Mesendoderm (in vitro differentiated cells): ENCODE results near the gene LY9. TPM values are rescaled to one million over a fixed set of nuclear protein-coding genes. Genes with fewer than 3 reads are reported as not detected.

ENCODE experiments used
- DNase-seq: peaks from one replicate; pipeline ENCODE4 v3.0.0; 2013
- H2AK5ac ChIP-seq: 2 replicates; pipeline ENCODE4 v1.6.1; 2013; ENCODE audit warnings: low read length, inconsistent platforms
- H2BK120ac ChIP-seq: 2 replicates; pipeline ENCODE4 v1.6.1; 2013; ENCODE audit warnings: low read depth, mild to moderate bottlenecking, low read length, moderate library complexity, mixed read lengths
- H2BK15ac ChIP-seq: replicated peaks from 2 replicates; pipeline ENCODE4 v1.6.1; 2013; ENCODE audit warnings: low read depth, mild to moderate bottlenecking, moderate library complexity
- H2BK5ac ChIP-seq: 2 replicates; pipeline ENCODE4 v1.6.1; 2013; ENCODE audit warnings: low read length, inconsistent platforms
- H3K18ac ChIP-seq: 2 replicates; pipeline ENCODE4 v1.6.1; 2013; ENCODE audit warnings: mild to moderate bottlenecking, low read length, mixed read lengths
- H3K23ac ChIP-seq: one replicate; pipeline ENCODE4 v1.6.1; 2013; ENCODE audit warnings: low read length
- H3K27ac ChIP-seq: 2 replicates; pipeline ENCODE4 v1.5.1; 2013; ENCODE audit warnings: low read depth, mild to moderate bottlenecking, inconsistent platforms, low read length, moderate library complexity
- H3K27me3 ChIP-seq: 2 replicates; pipeline ENCODE4 v1.6.1; 2013; ENCODE audit warnings: low read length, control low read depth, mild to moderate bottlenecking, inconsistent platforms; ENCODE audit not compliant: insufficient read depth, poor library complexity
- H3K36me3 ChIP-seq: 2 replicates; pipeline ENCODE4 v1.6.1; 2013; ENCODE audit warnings: low read length, inconsistent platforms; ENCODE audit not compliant: control insufficient read depth, insufficient read depth
- H3K4ac ChIP-seq: one replicate; pipeline ENCODE4 v1.6.1; 2013; ENCODE audit warnings: low read depth, mild to moderate bottlenecking, low read length, moderate library complexity
- H3K4me1 ChIP-seq: 2 replicates; pipeline ENCODE4 v1.6.1; 2013; ENCODE audit warnings: low read depth, low read length, inconsistent platforms; ENCODE audit not compliant: control insufficient read depth
- H3K4me2 ChIP-seq: 2 replicates; pipeline ENCODE4 v1.6.1; 2013; ENCODE audit warnings: low read length
- H3K4me3 ChIP-seq: 2 replicates; pipeline ENCODE4 v1.5.1; 2013; ENCODE audit warnings: mild to moderate bottlenecking, low read length
- H3K56ac ChIP-seq: one replicate; pipeline ENCODE4 v1.6.1; 2013; ENCODE audit warnings: low read length
- H3K79me1 ChIP-seq: 2 replicates; pipeline ENCODE4 v1.6.1; 2013; ENCODE audit warnings: low read length, inconsistent platforms
- H3K79me2 ChIP-seq: 2 replicates; pipeline ENCODE4 v1.6.1; 2013; ENCODE audit warnings: mild to moderate bottlenecking, low read length; ENCODE audit not compliant: control insufficient read depth, insufficient read depth
- H3K9ac ChIP-seq: 2 replicates; pipeline ENCODE4 v1.6.1; 2013; ENCODE audit warnings: low read length, inconsistent platforms
- H4K5ac ChIP-seq: one replicate; pipeline ENCODE4 v1.6.1; 2013; ENCODE audit warnings: low read length
- H4K8ac ChIP-seq: one replicate; pipeline ENCODE4 v1.6.1; 2013; ENCODE audit warnings: low read depth, mild to moderate bottlenecking, control low read depth, low read length, moderate library complexity
- WGBS: extraction: QIAGEN DNeasy Blood & Tissue Kit; methylation state at CpG from one replicate; pipeline ENCODE4 v1.1.7; 2013; ENCODE audit warnings: low lambda C conversion rate, missing lambda C conversion rate; ENCODE audit not compliant: insufficient coverage; ENCODE audit errors: extremely low coverage; 5-methylcytosine and 5-hydroxymethylcytosine counted together
- polyA plus RNA-seq, 2 experiments: library from polyadenylated mRNA; stranded (reverse); fragments of 200-250 nt; gene quantifications; one replicate each; pipeline ENCODE4 v1.2.3, GENCODE V29; 2013

Gene LY9
- 0.07 TPM for polyA plus RNA-seq (2013, experiment 1 of 2)
- 0.03 TPM for polyA plus RNA-seq (2013, experiment 2 of 2)

GRCh38 chr1:160795951-160796383, at the start of gene LY9:
TSS of gene LY9 (plus strand) at chr1:160796174. CDS start at chr1:160796188, 14 bp downstream.
- no peaks in the 10 kb centered on the region for H3K79me1 ChIP-seq
- no peak within 1 kb of the TSS for H3K18ac ChIP-seq
- DNase-seq: no peak
- H3K27ac ChIP-seq: no peak within 1 kb of the TSS
- H3K4ac ChIP-seq: no peak within 1 kb of the TSS
- H3K9ac ChIP-seq: no peak within 1 kb of the TSS
- no peaks in the 10 kb centered on the region for H3K36me3 ChIP-seq
- no peak within 1 kb of the TSS for H4K8ac ChIP-seq
- H3K23ac ChIP-seq: no peak within 1 kb of the TSS
- no peaks in the 10 kb centered on the region for H3K79me2 ChIP-seq
- H2BK120ac ChIP-seq: no peak within 1 kb of the TSS
- no peak within 1 kb of the TSS for H4K5ac ChIP-seq
- no peak within 1 kb of the TSS for H2AK5ac ChIP-seq
- no peak within 1 kb of the TSS for H3K4me2 ChIP-seq
- H2BK5ac ChIP-seq: no peak within 1 kb of the TSS
- H3K27me3 ChIP-seq: no peaks in the 10 kb centered on the region
- no CpG with 5 or more reads among the region's 4 CpGs for WGBS
- no peak within 1 kb of the TSS for H3K4me3 ChIP-seq
- H2BK15ac ChIP-seq: no peak within 1 kb of the TSS
- no peak within 1 kb of the TSS for H3K56ac ChIP-seq
- no peaks in the 10 kb centered on the region for H3K4me1 ChIP-seq

- H2BK120ac ChIP-seq: no peak overlapping the region
- H3K23ac ChIP-seq: no peak overlapping the region
- H3K79me2 ChIP-seq: no peaks in the 10 kb centered on the region
- no peak overlapping the region for H3K27ac ChIP-seq
- H3K36me3 ChIP-seq: no peaks in the 10 kb centered on the region
- no peak overlapping the region for H4K8ac ChIP-seq
- H3K27me3 ChIP-seq: no peaks in the 10 kb centered on the region
- no peak overlapping the region for H3K4me2 ChIP-seq
- no peak overlapping the region for H3K4me3 ChIP-seq
- no peaks in the 10 kb centered on the region for H3K79me1 ChIP-seq
- no peak overlapping the region for H3K18ac ChIP-seq
- peak; percentile 73 for DNase-seq
- H3K56ac ChIP-seq: no peak overlapping the region
- H4K5ac ChIP-seq: no peak overlapping the region
- no peak overlapping the region for H2BK15ac ChIP-seq
- H2BK5ac ChIP-seq: no peak overlapping the region
- H3K9ac ChIP-seq: no peak overlapping the region
- no CpG with 5 or more reads among the region's 7 CpGs for WGBS
- no peak overlapping the region for H2AK5ac ChIP-seq
- H3K4ac ChIP-seq: no peak overlapping the region
- H3K4me1 ChIP-seq: peaks cover 3% of the 10 kb centered on the region
Measured at GRCh38 chr1:160746836-160747500, 49.0 kb upstream of the LY9 start.

GRCh38 chr1:160747717-160748116, 48.3 kb upstream of the LY9 start:
- H3K27ac ChIP-seq: no peak overlapping the region
- H3K4me1 ChIP-seq: no peaks in the 10 kb centered on the region
- H3K36me3 ChIP-seq: no peaks in the 10 kb centered on the region
- no peak overlapping the region for H4K8ac ChIP-seq
- H3K9ac ChIP-seq: no peak overlapping the region
- H3K79me2 ChIP-seq: no peaks in the 10 kb centered on the region
- no peak overlapping the region for H3K56ac ChIP-seq
- no peaks in the 10 kb centered on the region for H3K27me3 ChIP-seq
- H4K5ac ChIP-seq: no peak overlapping the region
- H3K4me3 ChIP-seq: no peak overlapping the region
- H2AK5ac ChIP-seq: no peak overlapping the region
- H2BK120ac ChIP-seq: no peak overlapping the region
- no peak overlapping the region for H3K4me2 ChIP-seq
- H3K23ac ChIP-seq: no peak overlapping the region
- DNase-seq: no peak
- H3K18ac ChIP-seq: no peak overlapping the region
- H2BK15ac ChIP-seq: no peak overlapping the region
- H3K79me1 ChIP-seq: no peaks in the 10 kb centered on the region
- no peak overlapping the region for H3K4ac ChIP-seq
- H2BK5ac ChIP-seq: no peak overlapping the region

- no peak overlapping the region for H2BK5ac ChIP-seq
- H3K36me3 ChIP-seq: no peaks in the 10 kb centered on the region
- H3K27ac ChIP-seq: no peak overlapping the region
- no peaks in the 10 kb centered on the region for H3K27me3 ChIP-seq
- no peak overlapping the region for H3K18ac ChIP-seq
- H3K79me2 ChIP-seq: no peaks in the 10 kb centered on the region
- peak overlapping the region; percentile 36 for H3K56ac ChIP-seq
- no peak overlapping the region for H4K5ac ChIP-seq
- no peak overlapping the region for H3K4me3 ChIP-seq
- H2BK120ac ChIP-seq: no peak overlapping the region
- no peak overlapping the region for H3K23ac ChIP-seq
- no CpG with 5 or more reads among the region's 10 CpGs for WGBS
- H3K9ac ChIP-seq: no peak overlapping the region
- no peaks in the 10 kb centered on the region for H3K4me1 ChIP-seq
- no peak overlapping the region for H4K8ac ChIP-seq
- DNase-seq: peak; percentile 69
- H2AK5ac ChIP-seq: no peak overlapping the region
- no peaks in the 10 kb centered on the region for H3K79me1 ChIP-seq
- H2BK15ac ChIP-seq: no peak overlapping the region
- H3K4me2 ChIP-seq: no peak overlapping the region
- no peak overlapping the region for H3K4ac ChIP-seq
Measured at GRCh38 chr1:160748181-160748877, 47.6 kb upstream of the LY9 start.

GRCh38 chr1:160748878-160749269, 47.1 kb upstream of the LY9 start:
- Histone ChIP-seq H3K79me2 (no peaks in the 10 kb centered on the region), H3K9ac (no peak overlapping the region), H2BK120ac (no peak overlapping the region), H2BK5ac (no peak overlapping the region), H3K4me2 (no peak overlapping the region), H3K18ac (no peak overlapping the region), H3K4me1 (no peaks in the 10 kb centered on the region), H3K79me1 (no peaks in the 10 kb centered on the region), H4K5ac (no peak overlapping the region), H2AK5ac (no peak overlapping the region), H4K8ac (no peak overlapping the region), H3K56ac (no peak overlapping the region), H2BK15ac (no peak overlapping the region), H3K23ac (no peak overlapping the region), H3K4me3 (no peak overlapping the region), H3K36me3 (no peaks in the 10 kb centered on the region), H3K27ac (no peak overlapping the region), H3K4ac (no peak overlapping the region), H3K27me3 (no peaks in the 10 kb centered on the region)
- no CpG with 5 or more reads among the region's 1 CpG for WGBS
- no peak for DNase-seq
